ENCODE measurements around the gene KCTD18.

KCTD18 gene

GRCh38 chr2:200455958-200456421 is 53.9 kb downstream of the KCTD18 start:
- no peak for DNase-seq (ENCODE audit: low read depth in 2 of 2)

DNA sequence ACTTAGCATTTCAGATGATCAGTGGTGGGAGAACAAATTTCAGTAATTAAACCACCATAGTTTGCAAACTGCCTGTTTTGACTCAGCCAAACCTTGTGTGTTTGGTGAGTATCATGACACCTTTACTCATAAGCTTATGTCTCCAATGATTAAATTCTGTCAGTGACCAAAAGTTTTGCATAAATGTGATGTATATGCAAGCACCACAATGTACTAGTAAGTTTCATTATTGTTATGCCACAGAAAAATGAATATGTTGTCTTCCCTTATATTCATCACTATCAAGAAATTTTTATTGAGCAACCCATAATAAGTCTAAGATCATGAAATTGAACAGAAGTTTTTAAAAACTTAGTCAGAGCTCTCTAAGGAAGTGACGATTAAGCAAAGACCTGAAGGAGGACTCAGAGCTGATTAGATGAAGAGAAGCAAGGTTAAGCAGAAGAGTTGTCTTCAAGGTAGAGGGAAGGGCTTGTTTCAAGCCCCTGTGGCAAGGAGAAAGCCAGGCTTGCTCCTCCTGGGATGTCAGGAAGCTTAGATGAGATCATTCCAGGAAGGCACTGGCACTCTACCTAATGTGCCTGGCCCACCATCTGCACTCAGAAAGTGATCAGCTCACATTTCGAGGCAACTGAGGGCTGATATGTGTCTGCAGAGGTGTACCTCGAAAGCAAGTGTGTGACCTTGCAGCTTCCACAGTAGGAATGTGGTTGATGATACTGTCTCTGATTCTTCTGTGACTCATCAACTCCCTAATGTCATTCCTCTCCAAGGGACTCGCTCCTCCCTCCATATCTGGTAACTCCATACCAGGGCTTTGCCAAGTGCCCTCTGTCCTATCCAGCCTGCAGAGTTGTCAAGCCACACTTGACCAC is 54.7 kb downstream of the KCTD18 start:
- DNase-seq (ENCODE audit: low read depth in 2 of 2), result no peak

DNA sequence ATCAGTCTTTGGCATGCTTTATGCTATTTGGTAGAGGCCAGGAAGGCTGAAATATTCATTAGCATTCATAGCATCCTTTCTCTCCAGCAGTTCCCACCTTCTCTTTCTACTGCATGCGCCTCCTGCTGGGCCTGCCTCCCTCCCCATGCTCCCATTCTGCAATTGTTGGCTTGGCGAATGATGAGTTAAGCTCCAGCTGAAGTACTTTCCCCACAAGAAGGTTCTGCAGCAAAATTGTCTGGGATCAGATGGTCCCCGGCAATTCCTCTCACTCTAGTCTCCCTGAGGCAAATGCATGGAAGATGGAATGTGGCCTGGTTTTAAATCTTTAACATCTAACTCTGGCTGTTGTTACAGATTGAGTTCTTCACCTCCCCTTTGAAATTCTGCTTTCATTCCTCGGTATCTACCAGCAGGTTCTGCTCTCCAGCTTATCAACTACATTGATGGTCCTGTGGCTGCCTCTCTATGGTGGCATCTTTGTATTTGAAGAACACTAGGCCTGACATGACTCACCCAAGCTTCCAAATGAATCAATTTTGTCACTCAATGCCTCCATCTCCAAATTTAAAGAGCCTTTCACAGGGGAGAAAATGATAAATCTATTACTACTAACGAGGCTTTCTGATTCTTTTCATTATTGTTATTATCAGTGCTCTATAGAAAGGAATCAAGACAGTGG is 55.9 kb downstream of the KCTD18 start:
- no peak for DNase-seq (ENCODE audit: low read depth in 2 of 2)

DNA sequence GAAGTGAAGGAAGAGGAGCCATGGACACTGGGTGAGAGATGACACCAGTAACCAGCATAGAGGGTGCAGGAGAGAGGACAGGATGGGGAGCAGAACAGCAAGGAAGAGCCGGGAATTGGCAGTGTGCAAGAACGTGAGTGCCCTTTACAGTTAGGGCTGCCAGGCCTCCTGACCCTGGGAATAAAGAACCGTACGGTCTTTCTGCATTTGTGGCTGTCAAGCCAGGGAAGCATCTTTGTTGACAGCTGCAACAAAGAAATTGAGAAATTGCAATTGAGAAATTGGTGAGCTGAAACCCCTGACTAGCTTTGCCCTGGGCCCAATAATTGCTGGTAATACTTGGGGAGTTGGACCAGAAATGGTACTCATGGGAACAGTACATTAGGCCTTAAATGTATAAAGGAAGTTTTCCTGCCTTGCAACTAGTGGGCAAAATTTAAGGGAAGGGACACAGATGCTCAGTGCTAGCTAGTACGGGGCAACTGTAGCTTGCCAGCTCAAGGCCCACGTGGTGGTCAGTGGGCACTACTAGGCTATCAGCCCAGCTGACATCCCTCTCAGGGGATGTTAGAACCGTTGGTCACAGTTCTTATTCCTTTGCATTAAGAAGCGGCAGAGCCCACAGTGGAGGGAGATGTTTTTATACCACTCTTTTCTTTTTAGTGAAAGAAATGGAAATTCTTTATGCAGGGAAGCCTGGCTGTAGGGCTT is 56.6 kb downstream of the KCTD18 start:
- no peak for DNase-seq (ENCODE audit: low read depth in 2 of 2)

GRCh38 chr2:200452377-200452776 is 57.5 kb downstream of the KCTD18 start:
- DNase-seq (ENCODE audit: low read depth in 2 of 2), result no peak

GRCh38 chr2:200451511-200451910 is 58.4 kb downstream of the KCTD18 start:
- no peak for DNase-seq (ENCODE audit: low read depth in 2 of 2)

DNA sequence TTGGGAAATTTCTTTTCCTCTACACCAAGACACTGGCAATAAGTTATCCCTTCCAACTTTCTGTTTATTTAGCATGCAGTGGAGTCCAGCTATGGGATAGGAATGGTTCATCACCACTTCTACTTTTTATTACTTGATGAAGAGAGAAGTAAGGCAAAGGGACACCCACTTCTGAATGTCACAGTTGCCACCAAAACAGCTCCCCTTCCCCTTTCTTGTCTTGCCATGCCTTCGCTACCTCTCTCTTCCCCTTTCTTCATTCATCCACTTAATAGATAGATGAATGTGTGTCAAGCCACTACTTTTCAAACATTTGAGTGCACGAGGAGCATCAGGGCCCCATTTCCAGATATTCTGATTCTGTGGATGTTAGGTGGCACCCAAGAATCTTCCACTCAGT is 59.6 kb downstream of the KCTD18 start:
- no peak for DNase-seq (ENCODE audit: low read depth in 2 of 2)

GRCh38 chr2:200449149-200449548 is 60.7 kb downstream of the KCTD18 start:
- DNase-seq (ENCODE audit: low read depth in 2 of 2), result no peak

DNA sequence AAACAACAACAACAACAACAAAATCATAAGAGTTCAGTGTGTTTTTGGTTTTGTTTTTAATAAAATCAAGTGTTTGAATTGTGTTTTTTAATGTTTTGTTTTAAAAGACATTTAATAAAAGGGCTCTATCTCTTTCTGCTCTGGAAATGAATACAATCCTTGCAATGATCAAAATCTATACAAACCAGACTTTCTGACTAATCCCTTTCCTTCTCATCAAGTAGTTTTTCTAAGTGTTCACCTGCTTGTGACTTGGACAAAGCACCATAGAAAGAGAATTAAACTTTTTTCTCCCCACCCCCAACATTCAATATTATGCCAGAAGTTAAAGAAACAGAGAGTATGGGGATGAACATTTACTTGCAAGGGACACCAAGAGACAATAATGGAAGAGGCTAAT is 61.4 kb downstream of the KCTD18 start:
- DNase-seq (ENCODE audit: low read depth in 2 of 2), result no peak

DNA sequence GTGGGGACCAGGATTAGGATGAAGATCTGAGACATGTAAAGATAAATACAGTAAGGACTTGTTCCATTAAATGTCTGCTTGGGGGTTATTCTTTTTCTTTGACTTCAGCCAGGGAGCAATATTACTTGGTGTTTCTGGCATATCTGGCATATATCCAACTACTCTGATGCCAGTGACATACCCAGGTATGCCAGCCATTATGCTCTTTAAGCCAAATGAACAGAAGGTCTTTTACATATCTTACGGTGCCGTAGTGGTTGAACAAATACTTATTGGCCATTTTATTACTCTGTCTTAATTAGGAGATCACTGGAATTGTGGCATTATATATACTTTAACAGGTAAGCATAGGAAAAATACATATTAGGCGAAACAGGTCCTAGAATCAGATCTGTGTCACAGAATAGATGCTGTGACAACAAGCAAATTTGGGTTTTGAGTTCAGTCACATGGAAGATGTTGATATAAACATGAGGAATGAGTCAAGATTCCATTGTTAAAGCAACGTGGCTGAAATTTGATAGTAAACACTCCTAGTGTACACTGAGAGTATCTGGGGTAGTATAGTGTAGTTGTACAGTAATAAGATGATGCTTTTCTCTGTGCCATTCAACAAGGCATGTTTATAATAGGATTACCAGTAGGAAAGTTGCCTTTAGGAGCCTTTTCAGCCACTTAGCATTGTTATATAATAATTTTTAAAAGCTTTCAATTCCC is 62.6 kb downstream of the KCTD18 start:
- DNase-seq (ENCODE audit: low read depth in 2 of 2), result no peak

GRCh38 chr2:200446612-200447011 is 63.3 kb downstream of the KCTD18 start:
- no peak for DNase-seq (ENCODE audit: low read depth in 2 of 2)

GRCh38 chr2:200445284-200445683 is 64.6 kb downstream of the KCTD18 start:
- no peak for DNase-seq (ENCODE audit: low read depth in 2 of 2)

GRCh38 chr2:200444530-200444929 is 65.3 kb downstream of the KCTD18 start:
- DNase-seq (ENCODE audit: low read depth in 2 of 2), result no peak

DNA sequence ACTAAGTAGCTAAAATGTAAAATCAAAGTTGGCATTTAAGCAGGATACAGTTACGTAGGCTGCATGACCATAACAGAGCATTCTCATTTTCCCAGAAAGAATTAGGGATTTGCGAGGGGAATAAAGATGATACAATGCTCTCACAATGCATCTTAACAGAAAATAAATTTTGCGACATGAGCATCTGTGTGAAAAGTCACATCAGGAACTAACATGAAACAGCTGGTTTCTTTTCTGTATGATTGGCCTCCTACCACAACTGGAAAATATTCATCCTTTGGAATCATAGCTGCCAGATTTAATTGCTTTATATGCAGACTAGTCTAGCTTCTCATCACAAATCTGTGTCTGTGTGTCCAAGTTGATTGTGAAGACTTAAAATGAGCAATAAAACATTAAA is 66.0 kb downstream of the KCTD18 start:
- no peak for DNase-seq (ENCODE audit: low read depth in 2 of 2)

- DNase-seq (ENCODE audit: low read depth in 2 of 2), result no peak
Observed at GRCh38 chr2:200443376-200443775, 66.5 kb downstream of the KCTD18 start.

GRCh38 chr2:200442471-200442870 is 67.4 kb downstream of the KCTD18 start:
- DNase-seq (ENCODE audit: low read depth in 2 of 2), result no peak

GRCh38 chr2:200439981-200440380 is 69.9 kb downstream of the KCTD18 start:
- DNase-seq (ENCODE audit: low read depth in 2 of 2), result no peak

All from stimulated activated CD4-positive, alpha-beta T cell treated with anti-CD3 and anti-CD28 coated beads, Interleukin-12 subunit alpha, Interleukin-12 subunit beta, amount 100 ng/mL, for 24 hours (primary cell).